Lung (tissue), 16 donors: Measurements from ENCODE around the gene SLC44A5. TPM values are rescaled to one million over a fixed set of nuclear protein-coding genes. Genes with fewer than 3 reads are reported as not detected.
"Not testable (repeated sequence)": the region's sequence is repeated elsewhere in the genome, so short reads cannot be mapped to it uniquely, and the experiment has no call there.

Experiments used
- ATAC-seq: fragments of 200-7000 bp; cut with Tn5 transposase; one replicate; pipeline ENCODE4 v1.9.1; 2020; ENCODE audit warnings: moderate number of reproducible peaks; ENCODE audit not compliant: insufficient read depth, low FRiP score
- DNase-seq, 3 donors: peaks; one replicate each; pipeline ENCODE4 v3.0.0-alpha.2; 2013 to 2017
- H3K27ac ChIP-seq, 2 donors: one replicate each; pipeline ENCODE4 v1.5.1; 2013; ENCODE audit warnings: mild to moderate bottlenecking in 2 of 2, moderate library complexity in 2 of 2, control low read depth in 1 of 2, inconsistent platforms in 1 of 2, low read depth in 1 of 2, low read length in 1 of 2
- H3K27me3 ChIP-seq, 3 donors: one replicate each; pipeline ENCODE4 v1.5.1; 2013; ENCODE audit warnings: low read length in 2 of 3; ENCODE audit not compliant: control insufficient read depth in 3 of 3, insufficient read depth in 3 of 3
- H3K36me3 ChIP-seq, 4 donors: one replicate each; pipeline ENCODE4 v1.5.1; 2013; ENCODE audit warnings: low read length in 4 of 4, mild to moderate bottlenecking in 1 of 4, moderate library complexity in 1 of 4; ENCODE audit not compliant: control insufficient read depth in 4 of 4, insufficient read depth in 4 of 4
- H3K4me1 ChIP-seq, 5 donors: one replicate each; pipeline ENCODE4 v1.5.1; 2013; ENCODE audit warnings: low read length in 5 of 5, mild to moderate bottlenecking in 2 of 5, moderate library complexity in 1 of 5; ENCODE audit not compliant: control insufficient read depth in 5 of 5, insufficient read depth in 5 of 5
- H3K4me3 ChIP-seq: one replicate; pipeline ENCODE4 v1.5.1; 2013; ENCODE audit warnings: mild to moderate bottlenecking, control low read depth, moderate library complexity
- H3K9ac ChIP-seq, 2 donors: one replicate each; pipeline ENCODE4 v1.5.1; 2013; ENCODE audit warnings: low read length in 2 of 2, control low read depth in 1 of 2; ENCODE audit not compliant: insufficient read depth in 1 of 2
- H3K9me3 ChIP-seq, 4 donors: one replicate each; pipeline ENCODE4 v1.5.1; 2013; ENCODE audit warnings: low read length in 3 of 4, mild to moderate bottlenecking in 1 of 4, moderate library complexity in 1 of 4; ENCODE audit not compliant: control insufficient read depth in 4 of 4, insufficient read depth in 3 of 4
- WGBS, 2 donors: extraction: QIAGEN DNeasy Blood & Tissue Kit; methylation state at CpG; one replicate each; pipeline ENCODE4 v1.1.7; 2013; 5-methylcytosine and 5-hydroxymethylcytosine counted together
- long read RNA-seq, 5 donors: transcript quantifications; one replicate each; lab custom pipeline, GENCODE V29; 2026
- polyA plus RNA-seq, 2 donors: library from polyadenylated mRNA; stranded (reverse); fragments of 200-250 nt; gene quantifications; one replicate each; pipeline ENCODE4 v1.2.1, GENCODE V29; 2013
- total RNA-seq, 2 donors: library from RNA; depleted of rRNA in 1 of 2; stranded (reverse); fragments of >200 nt in 1 of 2; gene quantifications; one replicate each; pipeline ENCODE4 v1.2.1, GENCODE V29; 2014 to 2021
- TF ChIP-seq, protein P1 (sequence below): IDR thresholded peaks from 2 replicates; pipeline ENCODE4 v1.5.1; 2012; ENCODE audit warnings: mild to moderate bottlenecking; ENCODE audit errors: control extremely low read depth, extremely low read depth
- donor health status: control.
- donor health status: control.
- donor health status: Bipolar disorder and iron deficiency.
- donor health status: healthy.
- donor health status: DM: yes; HTN: yes; CAD: no.

SLC44A5 gene
- total RNA-seq (1 to 10 TPM in 1 of 2 donors, under 1 TPM in 1; 0.31 to 1.6 TPM), polyA plus RNA-seq (under 1 TPM; 0.10 to 0.55 TPM)
- long read RNA-seq, donor 1, result 0 reads
- long read RNA-seq, donor 2, result 0 reads
- long read RNA-seq, donor 3, result 0 reads
- long read RNA-seq, donor 4, result 0 reads
- long read RNA-seq, donor 5, result 0 reads

DNA sequence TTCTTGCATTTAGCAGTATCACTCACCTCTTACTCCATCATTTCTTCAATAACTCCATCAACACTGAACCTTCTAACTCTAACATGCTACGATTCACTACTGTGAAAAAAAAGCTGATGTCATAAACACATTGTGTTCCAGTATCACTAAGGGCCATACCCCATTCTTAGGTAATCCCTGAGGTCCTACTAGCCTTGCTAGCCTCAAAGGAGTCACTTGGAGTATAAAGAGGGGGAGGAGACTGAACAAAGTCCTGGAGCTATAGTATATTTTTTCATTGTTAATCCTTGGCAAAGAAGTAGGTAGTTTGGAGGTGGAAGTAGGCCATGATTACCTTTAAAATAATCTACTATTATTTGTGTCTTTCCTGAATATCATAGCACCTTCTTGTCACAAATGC lies at the start of gene SLC44A5:
TSS of gene SLC44A5 (minus strand) at position 101 of the 400 bp plus-strand sequence. CDS start 69,667 bp downstream, outside the sequence.
- TF ChIP-seq, protein P1, sequence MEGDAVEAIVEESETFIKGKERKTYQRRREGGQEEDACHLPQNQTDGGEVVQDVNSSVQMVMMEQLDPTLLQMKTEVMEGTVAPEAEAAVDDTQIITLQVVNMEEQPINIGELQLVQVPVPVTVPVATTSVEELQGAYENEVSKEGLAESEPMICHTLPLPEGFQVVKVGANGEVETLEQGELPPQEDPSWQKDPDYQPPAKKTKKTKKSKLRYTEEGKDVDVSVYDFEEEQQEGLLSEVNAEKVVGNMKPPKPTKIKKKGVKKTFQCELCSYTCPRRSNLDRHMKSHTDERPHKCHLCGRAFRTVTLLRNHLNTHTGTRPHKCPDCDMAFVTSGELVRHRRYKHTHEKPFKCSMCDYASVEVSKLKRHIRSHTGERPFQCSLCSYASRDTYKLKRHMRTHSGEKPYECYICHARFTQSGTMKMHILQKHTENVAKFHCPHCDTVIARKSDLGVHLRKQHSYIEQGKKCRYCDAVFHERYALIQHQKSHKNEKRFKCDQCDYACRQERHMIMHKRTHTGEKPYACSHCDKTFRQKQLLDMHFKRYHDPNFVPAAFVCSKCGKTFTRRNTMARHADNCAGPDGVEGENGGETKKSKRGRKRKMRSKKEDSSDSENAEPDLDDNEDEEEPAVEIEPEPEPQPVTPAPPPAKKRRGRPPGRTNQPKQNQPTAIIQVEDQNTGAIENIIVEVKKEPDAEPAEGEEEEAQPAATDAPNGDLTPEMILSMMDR, result no peak
- WGBS, 2 donors, result 76 to 81% methylated on average over 1 of the region's 1 CpG
- DNase-seq (no peak), ATAC-seq (no peak)
- H3K9ac ChIP-seq, result no peak within 1 kb of the TSS
- H3K36me3 ChIP-seq, result no peaks in the 10 kb centered on the region
- peaks cover 0 to 12% (median 9%) of the 10 kb centered on the region in 5 donors for H3K4me1 ChIP-seq
- no peaks in the 10 kb centered on the region for H3K9me3 ChIP-seq
- H3K4me3 ChIP-seq, result no peak within 1 kb of the TSS
- no peak within 1 kb of the TSS for H3K27ac ChIP-seq
- peaks cover 4 to 26% (median 18%) of the 10 kb centered on the region in 3 donors for H3K27me3 ChIP-seq

DNA sequence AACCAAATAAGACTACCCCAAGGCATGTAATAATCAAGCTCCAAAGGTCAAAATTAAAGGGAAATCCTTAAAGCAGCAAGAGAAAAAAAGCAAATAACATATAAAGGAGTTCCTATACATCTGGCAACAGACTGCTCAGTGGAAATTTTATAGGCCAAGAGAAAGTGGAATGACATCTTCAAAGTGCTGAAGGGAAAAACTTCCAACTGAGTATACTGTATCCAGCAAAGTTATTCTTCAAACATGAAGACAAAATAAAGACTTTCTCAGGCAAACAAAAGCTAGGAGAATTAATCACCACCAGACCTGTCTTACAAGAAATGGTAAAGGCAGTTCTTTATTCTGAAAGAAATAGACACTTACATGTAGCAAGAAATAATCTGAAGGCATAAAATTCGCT lies 45.0 kb upstream of the SLC44A5 start:
- peaks cover 0 to 8% (median 0%) of the 10 kb centered on the region in 4 donors for H3K9me3 ChIP-seq

DNA sequence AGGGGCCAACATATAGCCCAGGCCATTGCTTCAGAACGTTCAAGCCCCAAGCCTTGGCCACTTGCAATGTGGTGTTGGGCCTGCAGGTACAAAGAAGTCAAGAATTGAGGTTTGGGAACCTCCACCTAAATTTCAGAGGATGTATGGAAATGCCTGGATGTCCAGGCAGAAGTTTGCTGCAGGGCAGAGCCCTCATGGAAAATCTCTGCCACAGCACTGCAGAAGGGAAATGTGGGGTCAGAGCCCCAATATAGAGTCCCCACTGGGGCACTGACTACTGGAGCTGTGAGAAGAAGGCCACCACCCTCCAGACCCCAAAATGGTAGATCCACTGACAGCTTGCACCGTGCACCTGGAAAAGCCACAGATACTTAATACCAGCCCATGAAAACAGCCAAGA lies 36.3 kb upstream of the SLC44A5 start:
- not testable (repeated sequence) for H3K9ac ChIP-seq, H3K36me3 ChIP-seq, H3K4me1 ChIP-seq, H3K27me3 ChIP-seq, H3K9me3 ChIP-seq, H3K27ac ChIP-seq, DNase-seq, H3K4me3 ChIP-seq, ATAC-seq
- WGBS, 2 donors, result 75 to 86% methylated on average over 2 of the region's 2 CpGs

More for the DNA sequence above, 45.0 kb upstream of the SLC44A5 start:
- H3K27ac ChIP-seq, result no peak overlapping the region
- H3K4me1 ChIP-seq, result no peaks in the 10 kb centered on the region
- no peaks in the 10 kb centered on the region for H3K27me3 ChIP-seq
- DNase-seq (no peak), ATAC-seq (no peak)
- TF ChIP-seq, protein P1, result no peak
- no peak overlapping the region for H3K9ac ChIP-seq
- WGBS, 2 donors, result 82 to 85% methylated on average over 1 of the region's 1 CpG
- H3K36me3 ChIP-seq, result no peaks in the 10 kb centered on the region
- no peak overlapping the region for H3K4me3 ChIP-seq

DNA sequence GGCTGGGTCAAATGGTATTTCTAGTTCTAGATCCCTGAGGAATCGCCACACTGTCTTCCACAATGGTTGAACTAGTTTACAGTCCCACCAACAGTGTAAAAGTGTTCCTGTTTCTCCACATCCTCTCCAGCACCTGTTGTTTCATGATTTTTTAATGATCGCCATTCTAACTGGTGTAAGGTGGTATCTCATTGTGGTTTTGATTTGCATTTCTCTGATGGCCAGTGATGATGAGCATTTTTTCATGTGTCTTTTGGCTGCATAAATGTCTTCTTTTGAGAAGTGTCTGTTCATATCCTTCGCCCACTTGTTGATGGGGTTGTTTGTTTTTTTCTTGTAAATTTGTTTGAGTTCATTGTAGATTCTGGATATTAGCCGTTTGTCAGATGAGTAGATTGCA lies 34.2 kb upstream of the SLC44A5 start:
- not testable (repeated sequence) for H3K9me3 ChIP-seq, H3K27me3 ChIP-seq, H3K4me3 ChIP-seq, H3K27ac ChIP-seq, ATAC-seq, H3K9ac ChIP-seq, H3K36me3 ChIP-seq, DNase-seq, H3K4me1 ChIP-seq
- 90 to 96% methylated on average over 1 to 2 of the region's 4 CpGs for WGBS, 2 donors
